ENCODE data around the gene GHSR.

The GHSR gene

DNA sequence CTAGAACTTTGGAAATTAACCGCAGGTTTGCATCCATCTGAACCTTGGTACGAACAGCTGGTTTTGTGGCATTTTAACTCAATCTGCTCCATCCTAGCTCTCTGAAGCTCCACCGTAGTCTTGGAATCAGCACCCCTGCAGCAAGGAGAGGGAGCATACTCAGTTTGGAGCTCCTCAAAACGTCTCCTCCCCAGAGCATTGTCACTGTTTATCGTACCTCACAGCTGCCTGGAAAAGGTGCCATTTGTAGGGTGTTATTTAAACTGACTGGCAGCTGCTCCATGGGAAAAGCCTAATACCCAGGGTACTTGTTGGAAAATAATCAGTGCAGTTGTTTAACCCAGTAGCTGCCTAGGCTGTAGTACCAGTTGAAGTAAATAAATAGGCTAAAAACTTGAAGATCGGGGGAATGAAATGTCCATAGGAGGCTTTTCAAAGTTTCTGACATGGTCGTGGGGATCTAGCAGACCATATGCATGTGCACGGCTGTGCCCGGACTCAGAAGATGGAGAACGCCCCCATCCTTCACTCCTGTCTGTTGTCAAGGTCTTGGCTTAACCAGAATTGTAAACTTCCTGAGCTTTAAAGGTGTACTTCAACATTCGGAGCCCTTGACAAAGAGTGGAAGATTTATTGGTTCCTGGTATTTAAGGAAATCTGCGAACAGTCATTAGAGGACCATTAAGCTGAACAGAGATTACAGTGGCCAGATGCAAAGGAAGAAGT lies 43.9 kb downstream of the GHSR start:
- no peak for TF ChIP-seq POLR2A (IDR thresholded peaks at IDR 0.05; ENCODE audit: low read depth, low read length)
- FAIRE-seq, result no peak
- no peak for DNase-seq (ENCODE audit: insufficient read length, low spot score)

DNA sequence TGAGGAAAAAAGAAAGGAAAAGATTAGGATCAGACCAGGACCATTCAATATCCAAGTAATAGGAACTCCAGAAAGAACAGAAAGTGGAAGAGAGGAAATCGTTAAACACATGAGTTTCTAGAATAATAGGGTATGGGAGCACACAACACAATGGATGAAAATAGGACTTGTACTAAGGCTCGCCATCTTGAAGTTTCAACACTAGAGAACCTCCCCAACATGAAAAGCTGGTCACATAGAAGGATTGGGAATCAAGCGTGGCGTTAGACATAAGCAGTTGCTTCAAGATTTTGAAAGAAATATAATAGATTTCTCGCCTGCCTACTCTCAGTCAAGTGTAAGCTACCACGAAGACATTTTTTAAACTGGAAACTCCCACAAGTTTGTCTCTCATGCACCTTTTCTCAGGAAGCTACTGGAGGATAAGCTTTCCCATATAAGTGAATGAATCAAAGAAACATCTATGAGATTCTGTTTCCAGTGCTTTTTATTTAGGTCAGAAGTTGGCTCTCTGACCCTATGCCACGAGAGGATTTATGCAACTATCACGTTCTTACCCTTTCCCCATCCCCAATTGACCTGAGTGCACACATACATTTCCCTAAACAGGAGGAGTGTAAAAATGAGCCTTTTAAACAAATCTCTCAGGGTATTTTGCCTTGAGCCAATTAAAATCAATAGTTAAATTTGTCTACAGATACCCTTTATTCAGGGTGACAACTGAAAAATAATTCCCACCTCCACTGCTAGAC lies 45.2 kb downstream of the GHSR start:
- FAIRE-seq, result no peak
- no peak for DNase-seq (ENCODE audit: insufficient read length, low spot score)
- TF ChIP-seq POLR2A (IDR thresholded peaks at IDR 0.05; ENCODE audit: low read depth, low read length), result no peak

DNA sequence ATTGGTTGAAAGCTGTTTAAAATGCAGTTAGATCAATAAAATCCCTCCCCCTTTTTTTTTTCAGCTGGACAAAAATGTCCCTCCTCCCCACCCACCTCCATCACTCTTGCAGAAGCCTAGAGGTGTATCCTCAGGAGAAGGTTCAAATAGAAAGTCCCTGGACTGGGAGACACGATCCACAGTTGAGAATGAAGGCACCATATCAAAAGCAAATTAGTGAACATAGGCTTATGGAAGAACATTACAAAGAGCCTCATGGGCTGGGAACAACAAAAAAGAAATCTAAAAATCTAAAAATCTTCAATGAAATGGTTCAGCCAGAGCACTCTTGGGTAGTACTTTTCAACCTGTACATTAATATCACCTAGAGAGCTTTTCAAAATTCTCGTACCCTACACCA lies 46.2 kb downstream of the GHSR start:
- no peak for FAIRE-seq
- no peak for TF ChIP-seq POLR2A (IDR thresholded peaks at IDR 0.05; ENCODE audit: low read depth, low read length)
- no peak for DNase-seq (ENCODE audit: insufficient read length, low spot score)

DNA sequence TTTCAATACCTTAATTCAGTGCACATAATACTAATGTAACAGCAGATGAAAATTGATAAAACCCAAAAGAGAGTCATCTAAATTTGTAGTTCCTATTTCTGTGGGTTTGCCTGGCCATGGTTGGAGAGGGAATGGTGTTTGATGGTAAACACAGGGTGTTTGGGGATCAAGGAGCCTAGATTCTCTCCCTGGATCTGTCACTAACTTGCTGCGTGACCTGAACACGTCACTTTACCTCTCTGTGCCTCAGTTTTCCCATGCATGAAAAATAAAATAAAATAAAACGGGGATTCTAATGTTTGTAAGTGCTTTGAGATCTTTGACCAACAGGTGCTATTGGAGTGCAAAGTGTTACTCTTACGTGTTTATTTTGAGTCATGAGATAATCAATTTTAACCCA lies 49.8 kb downstream of the GHSR start:
- DNase-seq (ENCODE audit: insufficient read length, low spot score) (no peak), FAIRE-seq (no peak)

DNA sequence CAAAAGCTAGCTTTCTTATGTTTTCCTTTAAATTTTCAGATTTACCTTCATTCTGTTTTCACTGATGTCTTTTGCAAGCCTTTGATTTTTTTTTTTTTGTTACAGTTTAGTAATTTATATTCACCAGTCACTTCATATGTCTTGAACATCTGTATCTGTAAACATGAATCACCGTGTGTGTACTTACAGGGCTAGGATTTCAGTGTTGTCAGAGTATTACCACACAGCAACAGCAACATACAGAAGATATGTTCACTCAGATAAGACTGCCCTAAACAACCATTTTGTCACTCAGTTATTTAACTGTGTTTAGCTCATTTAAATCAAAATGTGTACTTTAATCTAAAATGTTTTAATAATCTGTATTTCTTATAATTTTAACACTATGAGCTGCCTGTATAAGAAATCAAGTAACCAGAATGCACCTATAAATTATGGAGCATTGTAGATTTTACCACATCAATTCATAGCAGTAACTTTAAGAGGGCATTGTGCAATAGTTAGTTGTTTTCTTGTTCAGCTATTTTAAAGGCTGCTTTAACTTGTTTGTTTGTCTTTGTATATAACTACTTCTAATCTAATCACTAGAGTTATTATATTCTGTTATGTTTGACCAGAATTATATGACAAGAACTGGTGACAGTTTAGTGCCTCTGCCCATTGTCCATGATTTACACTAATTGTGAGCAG lies 50.4 kb downstream of the GHSR start:
- DNase-seq (ENCODE audit: insufficient read length, low spot score) (no peak), FAIRE-seq (no peak)
- TF ChIP-seq POLR2A (IDR thresholded peaks at IDR 0.05; ENCODE audit: low read depth, low read length), result no peak

More for the DNA sequence above, 49.8 kb downstream of the GHSR start:
- no peak for TF ChIP-seq POLR2A (IDR thresholded peaks at IDR 0.05; ENCODE audit: low read depth, low read length)

DNA sequence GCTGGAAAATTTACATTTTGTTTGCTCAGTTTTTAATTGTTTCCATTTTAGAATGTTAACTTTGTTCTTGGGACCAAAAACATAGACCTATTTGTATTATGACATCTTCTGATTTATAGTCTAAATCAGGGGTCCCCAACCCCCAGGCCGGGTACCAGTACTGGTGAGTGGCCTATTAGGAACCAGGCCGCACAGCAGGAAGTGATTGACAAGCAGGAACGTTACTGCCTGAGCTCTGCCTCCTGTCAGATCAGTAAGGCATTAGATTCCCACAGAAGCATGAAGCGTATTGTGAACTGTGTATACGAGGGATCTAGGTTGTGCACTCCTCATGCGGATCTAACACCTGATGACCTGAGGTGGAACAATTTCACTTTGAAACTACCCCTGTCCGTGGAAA lies 51.9 kb downstream of the GHSR start:
- DNase-seq (ENCODE audit: insufficient read length, low spot score) (no peak), FAIRE-seq (no peak)

DNA sequence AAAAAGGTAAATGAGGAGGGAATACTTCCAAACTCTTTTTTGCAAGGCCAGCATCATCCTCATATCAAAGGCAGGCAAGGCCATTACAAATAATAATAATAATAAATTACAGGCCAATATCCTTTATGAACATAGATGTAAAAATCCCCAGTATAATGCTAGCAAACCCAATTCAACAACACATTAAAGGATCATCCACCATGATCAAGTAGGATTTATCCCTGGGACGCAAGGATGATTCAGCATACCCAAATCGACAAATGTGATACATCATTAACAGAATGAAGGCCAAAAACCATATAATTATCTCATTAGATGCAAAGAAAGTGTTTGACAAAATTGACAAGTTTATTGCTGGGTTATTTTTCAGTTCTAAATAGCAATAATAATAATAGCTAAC lies 53.6 kb downstream of the GHSR start:
- FAIRE-seq (no peak), DNase-seq (ENCODE audit: insufficient read length, low spot score) (no peak)
- TF ChIP-seq POLR2A (IDR thresholded peaks at IDR 0.05; ENCODE audit: low read depth, low read length), result no peak

More for the DNA sequence above, 51.9 kb downstream of the GHSR start:
- TF ChIP-seq POLR2A (IDR thresholded peaks at IDR 0.05; ENCODE audit: low read depth, low read length), result no peak

Data from H54 (cell line).